Activated CD4-positive, alpha-beta T cell treated with anti-CD3 and anti-CD28 coated beads, Interleukin-2, Interleukin-6, amounts not matched to agents 100 ng/mL and 50 ng/mL, durations not matched to agents 16 hours and 8 hours (primary cell): ENCODE results near the gene TATDN3.
A peak's percentile ranks its signal among the peaks of the same experiment; 100 is the strongest.
"Not testable (repeated sequence)": the region's sequence is repeated elsewhere in the genome, so short reads cannot be mapped to it uniquely, and the experiment has no call there.

Source experiments
- DNase-seq: peaks from one replicate; pipeline ENCODE4 v3.0.0-alpha.2; 2020

Gene TATDN3

DNA sequence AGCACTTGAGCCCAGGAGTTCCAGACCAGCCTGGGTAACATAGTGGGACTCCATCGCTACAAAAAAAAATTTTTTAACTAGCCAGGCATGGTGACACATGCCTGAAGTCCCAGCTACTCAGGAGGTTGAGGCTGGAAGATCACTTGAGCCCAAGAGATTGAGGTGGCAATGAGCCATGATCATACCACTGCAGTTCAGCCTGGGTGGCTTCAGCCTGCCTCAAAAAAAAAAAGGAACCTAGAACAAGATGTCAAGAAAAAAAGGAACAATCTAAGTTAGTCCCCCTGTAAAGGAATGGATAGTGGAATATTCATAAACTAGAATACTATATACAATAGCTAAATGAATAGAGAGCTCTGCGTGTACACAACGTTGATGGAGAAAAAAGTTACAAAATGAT is 14.5 kb upstream of the TATDN3 start:
- DNase-seq: no peak

DNA sequence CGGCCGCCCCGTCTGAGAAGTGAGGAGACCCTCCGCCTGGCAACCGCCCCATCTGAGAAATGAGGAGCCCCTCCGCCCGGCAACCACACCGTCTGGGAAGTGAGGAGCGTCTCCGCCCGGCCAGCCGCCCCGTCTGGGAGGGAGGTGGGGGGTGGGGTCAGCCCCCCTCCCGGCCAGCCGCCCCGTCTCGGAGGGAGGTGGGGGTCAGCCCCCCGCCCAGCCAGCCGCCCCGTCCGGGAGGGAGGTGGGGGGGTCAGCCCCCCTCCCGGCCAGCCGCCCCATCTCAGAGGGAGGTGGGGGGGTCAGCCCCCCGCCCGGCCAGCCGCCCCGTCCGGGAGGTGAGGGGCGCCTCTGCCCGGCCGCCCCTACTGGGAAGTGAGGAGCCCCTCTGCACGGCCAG is 12.6 kb upstream of the TATDN3 start:
- DNase-seq: not testable (repeated sequence)

DNA sequence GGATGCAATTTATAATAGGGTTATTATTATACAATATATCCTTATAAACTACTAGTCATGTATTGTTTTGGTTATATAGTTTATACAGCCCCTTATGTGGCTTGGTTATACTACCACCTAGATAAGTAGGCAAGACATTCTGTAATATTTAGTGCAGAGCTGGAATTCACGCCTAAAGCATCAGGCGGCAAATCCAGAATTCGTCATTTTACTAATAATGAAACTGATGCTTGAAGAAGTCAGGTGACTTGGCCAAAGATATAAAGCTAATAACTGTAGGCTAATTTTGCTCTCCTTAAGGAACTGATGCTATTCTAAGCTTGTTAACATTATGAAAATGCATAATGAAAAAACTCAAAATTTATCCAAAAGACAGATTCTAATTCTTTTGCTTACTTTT is 10.9 kb upstream of the TATDN3 start:
- DNase-seq: no peak

GRCh38 chr1:212781225-212781624 is 10.5 kb upstream of the TATDN3 start:
- DNase-seq: no peak

- peak; percentile 34 for DNase-seq
These were observed 9.1 kb upstream of the TATDN3 start for GRCh38 chr1:212782422-212783154.

GRCh38 chr1:212783976-212784375 is 7.7 kb upstream of the TATDN3 start:
- DNase-seq: no peak

DNA sequence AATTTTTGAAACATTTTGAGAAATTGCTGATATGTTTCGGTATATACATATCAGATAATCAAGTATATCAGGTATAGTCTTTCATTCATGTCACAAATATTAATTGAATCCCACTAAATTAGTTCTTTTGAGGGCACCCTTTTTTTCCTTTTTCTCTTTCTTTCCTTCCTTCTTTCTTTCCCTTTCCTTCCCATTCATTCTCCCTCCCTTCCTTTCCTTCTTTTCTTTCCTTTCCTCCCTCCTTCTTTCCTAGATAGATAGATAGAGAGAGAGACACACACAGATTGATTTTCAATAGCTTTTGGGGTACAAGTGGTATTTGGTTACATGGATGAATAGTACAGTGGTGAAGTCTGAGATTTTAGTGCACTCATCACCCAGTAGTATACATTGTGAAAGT is 5.8 kb upstream of the TATDN3 start:
- DNase-seq: no peak

GRCh38 chr1:212791261-212791675 is 426 bp upstream of the TATDN3 start:
- DNase-seq: no peak

DNA sequence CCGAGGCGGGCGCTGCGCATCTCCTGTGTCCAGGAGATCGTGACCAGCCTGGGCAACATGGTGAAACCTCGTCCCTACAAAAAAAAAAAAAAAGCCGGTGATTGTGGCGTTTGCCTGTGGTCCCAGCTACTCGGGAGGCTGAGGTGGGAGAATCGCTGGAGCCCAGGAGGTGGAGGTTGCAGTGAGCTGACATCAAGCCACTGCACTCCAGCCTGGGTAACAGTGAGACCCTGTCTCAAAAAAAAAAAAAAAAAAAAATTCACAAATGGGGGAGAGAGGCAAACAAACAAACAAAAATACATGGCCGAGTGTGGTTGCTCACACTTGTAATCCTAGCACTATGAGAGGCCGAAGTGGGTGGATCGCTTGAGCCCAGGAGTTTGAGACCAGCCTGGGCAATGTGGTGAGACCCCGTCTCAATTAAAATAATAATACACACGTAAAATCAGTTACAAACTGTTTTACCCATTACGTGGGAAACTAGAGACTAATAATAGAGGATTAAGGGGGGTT is 758 bp downstream of the TATDN3 start:
- no peak for DNase-seq

GRCh38 chr1:212794561-212795014 is 2.9 kb downstream of the TATDN3 start:
- DNase-seq: no peak

GRCh38 chr1:212797681-212798080 is 6.0 kb downstream of the TATDN3 start:
- no peak for DNase-seq

DNA sequence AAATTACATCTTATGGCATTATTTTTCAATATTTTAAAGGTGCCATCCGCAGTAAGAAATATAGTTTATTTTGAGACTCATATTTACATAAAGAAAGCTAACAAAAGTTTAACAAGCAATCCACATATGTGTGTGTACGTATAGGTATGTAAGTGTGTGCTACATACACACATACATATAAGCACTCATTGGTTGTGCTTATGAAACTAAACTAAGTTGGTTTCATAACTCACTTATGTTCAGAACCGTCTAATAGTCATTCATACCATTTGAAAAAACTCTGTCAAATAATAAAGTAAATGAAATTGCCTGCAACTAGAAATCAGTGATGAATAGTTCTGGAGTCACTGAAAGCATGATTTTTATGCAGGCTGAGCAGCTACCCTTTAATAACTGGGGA is 14.1 kb downstream of the TATDN3 start:
- no peak for DNase-seq

DNA sequence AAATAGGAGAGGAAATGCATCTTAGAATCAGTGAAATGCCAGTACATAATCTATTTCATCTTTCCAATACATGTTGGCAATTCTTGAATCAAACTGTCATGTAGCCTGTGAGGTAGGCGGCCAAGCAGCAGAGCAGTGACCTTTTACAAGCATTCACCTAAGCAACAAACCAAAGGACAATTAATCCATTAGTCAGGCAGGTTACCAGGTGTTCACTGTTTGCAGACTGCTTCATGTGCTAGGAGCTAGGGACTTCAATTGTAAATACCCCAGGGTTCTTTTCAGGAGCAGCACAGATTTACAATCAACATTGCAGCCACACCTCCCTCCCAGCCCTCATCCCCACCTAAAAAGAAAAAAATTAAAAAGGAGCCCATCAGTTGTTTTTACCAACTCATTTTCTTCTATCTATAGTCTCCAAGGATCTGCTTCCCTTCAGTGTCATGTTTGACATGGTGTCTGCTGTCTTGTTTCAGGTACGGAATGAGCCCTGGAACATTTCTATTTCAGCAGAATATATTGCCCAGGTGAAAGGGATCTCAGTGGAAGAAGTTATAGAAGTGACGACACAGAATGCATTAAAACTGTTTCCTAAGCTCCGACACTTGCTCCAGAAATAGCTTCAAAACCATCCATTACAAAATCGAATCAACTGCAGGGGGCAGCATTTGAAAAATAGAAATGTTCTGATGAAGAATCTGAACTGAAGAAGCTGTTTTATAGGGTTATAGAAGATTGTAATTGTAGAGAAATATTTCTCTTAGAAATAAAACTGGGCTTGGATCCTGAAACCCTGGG is 23.0 kb downstream of the TATDN3 start:
- no peak for DNase-seq

GRCh38 chr1:212816567-212817278 is 25.0 kb downstream of the TATDN3 start:
- no peak for DNase-seq

- DNase-seq: no peak
These were observed 28.0 kb downstream of the TATDN3 start for GRCh38 chr1:212819726-212820125.

DNA sequence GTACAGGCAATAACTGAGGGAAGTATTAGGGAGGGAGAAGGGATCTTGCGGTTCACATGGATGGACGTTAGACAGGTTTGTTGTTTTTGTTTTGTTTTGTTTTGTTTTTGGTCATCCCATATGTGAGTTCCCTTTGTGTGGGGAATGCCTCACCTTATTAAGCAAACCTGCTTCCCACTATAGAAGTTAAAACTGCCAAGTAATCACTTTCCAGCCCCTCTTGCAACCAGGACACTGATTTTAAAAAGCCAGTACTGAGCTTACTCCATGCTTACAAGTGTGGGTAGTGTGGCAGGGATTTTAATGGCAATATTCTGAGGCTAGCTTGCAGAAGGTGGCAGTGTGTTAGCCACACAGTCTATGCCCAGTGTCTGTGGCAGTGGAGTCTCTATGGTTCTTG is 29.3 kb downstream of the TATDN3 start:
- no peak for DNase-seq

- DNase-seq: no peak
These were observed 31.3 kb downstream of the TATDN3 start for GRCh38 chr1:212822956-212823355.

DNA sequence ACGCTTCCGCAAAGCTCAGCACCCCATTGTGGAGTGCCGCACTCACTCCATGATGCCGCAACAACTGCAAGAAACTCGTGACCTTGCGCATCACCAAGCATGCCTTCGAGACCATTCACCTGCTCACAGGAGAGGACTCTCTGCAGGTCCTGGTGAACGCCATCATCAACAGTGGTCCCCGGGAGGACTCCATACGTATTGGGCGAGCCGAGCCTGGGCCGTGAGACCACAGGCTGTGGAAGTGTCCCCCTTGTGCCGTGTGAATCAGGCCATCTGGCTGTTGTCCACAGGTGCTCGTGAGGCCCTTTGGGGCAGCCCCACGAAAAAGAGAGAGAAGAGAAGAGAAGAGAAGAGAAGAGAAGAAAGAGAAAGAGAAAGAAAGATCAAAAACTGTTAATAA is 32.5 kb downstream of the TATDN3 start:
- no peak for DNase-seq

DNA sequence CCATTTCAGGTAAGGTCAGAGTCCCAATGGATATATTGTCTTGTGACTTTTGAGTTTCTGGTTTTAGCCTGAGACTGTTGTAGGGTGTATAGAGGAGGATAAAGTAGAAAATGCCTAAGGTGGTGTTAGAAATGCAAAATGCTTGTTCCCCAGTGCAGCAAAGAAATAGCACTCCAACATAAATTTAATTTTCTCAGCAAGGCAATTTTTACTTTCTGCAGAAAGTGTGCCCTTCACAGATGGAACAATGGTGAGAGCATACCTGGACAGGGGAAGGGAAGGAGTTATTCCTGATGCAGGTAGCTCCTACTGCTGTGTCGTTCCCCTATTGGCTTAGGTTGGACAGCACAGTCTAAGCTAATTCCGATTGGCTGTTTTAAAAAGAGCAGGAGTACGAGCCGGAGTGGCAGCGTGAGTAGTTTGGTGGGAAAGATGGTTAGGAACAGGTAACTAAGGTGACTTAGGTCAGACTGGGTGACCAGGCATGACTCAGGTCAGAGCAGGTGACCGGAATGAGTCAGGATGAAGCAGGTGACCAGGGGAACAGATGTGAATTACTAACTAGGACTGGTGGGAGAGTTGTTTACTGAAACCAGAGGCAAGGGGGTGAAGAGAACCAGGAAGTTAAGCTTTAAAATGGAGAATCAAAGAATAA is 34.2 kb downstream of the TATDN3 start:
- DNase-seq: no peak

DNA sequence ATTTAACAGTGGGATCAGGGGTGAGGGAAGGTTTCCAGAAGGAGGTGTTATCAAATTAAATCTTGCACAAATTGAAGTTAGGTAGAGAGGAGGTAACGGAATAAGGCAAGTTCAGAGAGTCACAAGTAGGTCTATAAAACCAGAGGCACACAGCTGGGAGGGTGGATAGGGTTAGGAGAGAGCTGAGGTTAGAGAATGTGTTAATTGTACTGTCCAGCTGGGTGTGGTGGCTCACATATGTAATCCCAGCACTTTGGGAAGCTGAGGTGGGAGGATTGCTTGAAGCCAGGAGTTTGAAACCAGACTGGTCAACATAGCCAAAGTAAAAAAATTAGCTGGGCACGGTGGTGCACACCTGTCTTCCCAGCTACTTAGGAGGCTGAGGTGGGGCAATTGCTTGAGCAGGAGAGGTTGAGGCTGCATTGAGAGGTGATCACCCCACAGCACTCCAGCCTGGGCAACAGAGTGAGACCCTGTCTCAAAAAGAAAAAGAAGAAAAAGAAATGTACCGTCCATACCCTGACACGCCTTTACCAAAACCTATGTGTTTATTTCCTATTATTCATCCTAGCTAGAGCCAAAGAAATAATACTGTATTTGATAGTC is 35.6 kb downstream of the TATDN3 start:
- no peak for DNase-seq

- no peak for DNase-seq
These were observed 36.2 kb downstream of the TATDN3 start for GRCh38 chr1:212827831-212828278.

DNA sequence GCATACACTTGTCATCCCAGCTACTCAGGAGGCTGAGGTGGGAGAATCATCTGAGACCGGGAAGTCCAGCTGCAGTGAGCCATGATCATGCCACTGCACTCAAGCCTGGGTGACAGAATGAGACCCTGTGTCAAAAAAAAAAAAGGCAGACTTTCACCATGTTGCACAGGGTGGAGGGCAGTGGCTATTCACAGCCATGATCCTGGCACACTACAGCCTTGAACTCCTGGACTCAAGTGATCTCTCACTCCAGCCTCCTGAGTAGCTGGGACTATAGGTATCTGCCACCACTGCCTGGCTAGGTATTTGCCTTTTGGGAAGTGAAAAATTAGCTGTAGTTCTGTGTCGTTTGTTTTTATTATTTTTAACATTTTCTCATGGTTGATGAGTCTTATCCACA is 36.7 kb downstream of the TATDN3 start:
- DNase-seq: no peak
